ENCODE results near the gene ACSL3.

DNA sequence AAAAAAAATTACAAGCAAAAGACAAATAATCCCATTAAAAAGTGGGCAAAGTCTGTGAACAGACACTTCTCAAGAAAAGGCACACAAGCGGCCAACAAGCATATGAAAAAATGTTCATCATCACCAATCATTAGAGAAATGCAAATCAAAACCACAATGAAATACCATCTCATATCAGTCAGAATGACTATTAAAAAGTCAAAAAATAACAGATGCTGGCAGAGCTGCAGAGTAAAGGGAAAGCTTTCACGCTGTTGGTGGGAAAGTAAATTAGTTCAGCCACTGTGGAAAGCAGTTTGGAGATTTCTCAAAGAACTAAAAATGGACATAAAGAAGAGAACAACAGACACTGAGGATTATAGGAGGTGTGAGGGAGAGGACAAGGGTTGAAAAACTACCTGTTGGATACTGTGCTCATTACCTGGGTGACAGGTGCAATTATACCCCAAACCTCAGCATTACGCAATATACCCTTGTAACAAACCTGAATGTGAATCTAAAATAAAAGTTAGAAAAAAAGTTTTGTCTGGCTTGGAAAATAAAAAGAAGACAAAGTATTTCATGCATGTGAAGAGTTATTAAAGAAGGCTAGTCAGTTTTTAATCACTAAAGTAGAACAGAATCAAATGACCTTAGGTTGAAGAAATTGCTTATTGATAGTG lies 8.7 kb upstream of the ACSL3 start:
- TF ChIP-seq EZH2phosphoT487 (IDR thresholded peaks at IDR 0.05; ENCODE audit: insufficient read depth, low read depth): no peak
- no peak for TF ChIP-seq EZH2 (IDR thresholded peaks at IDR 0.05; ENCODE audit: insufficient read depth, poor library complexity, severe bottlenecking)

All from GM23248 (cell line).